H9 (cell line): ENCODE results near the gene KCMF1. TPM values are rescaled to one million over a fixed set of nuclear protein-coding genes. Genes with fewer than 3 reads are reported as not detected.

Experiments used
- DNase-seq: peaks from one replicate; pipeline ENCODE4 v3.0.0-alpha.2; 2017
- H2AFZ ChIP-seq: one replicate; pipeline ENCODE4 v1.6.1; 2013; ENCODE audit warnings: mild to moderate bottlenecking, low read length, control low read depth, moderate library complexity
- H2AK5ac ChIP-seq: 2 replicates; pipeline ENCODE4 v1.6.1; 2013; ENCODE audit warnings: low read length, control low read depth, mixed read lengths; ENCODE audit not compliant: insufficient read length
- H2BK120ac ChIP-seq: one replicate; pipeline ENCODE4 v1.6.1; 2013; ENCODE audit warnings: low read depth, mild to moderate bottlenecking, low read length, control low read depth, inconsistent platforms; ENCODE audit not compliant: poor library complexity, severe bottlenecking
- H2BK12ac ChIP-seq: 2 replicates; pipeline ENCODE4 v1.6.1; 2013; ENCODE audit warnings: low read length, control low read depth, mixed read lengths, low read depth; ENCODE audit not compliant: insufficient read length
- H2BK15ac ChIP-seq: 2 replicates; pipeline ENCODE4 v1.6.1; 2013; ENCODE audit warnings: low read depth, low read length, control low read depth
- H2BK20ac ChIP-seq: one replicate; pipeline ENCODE4 v1.6.1; 2013; ENCODE audit warnings: low read depth, mild to moderate bottlenecking, low read length, control low read depth, inconsistent platforms; ENCODE audit not compliant: poor library complexity, severe bottlenecking
- H2BK5ac ChIP-seq: 2 replicates; pipeline ENCODE4 v1.6.1; 2013; ENCODE audit warnings: low read length, control low read depth, mixed read lengths; ENCODE audit not compliant: insufficient read length
- H3K14ac ChIP-seq: 2 replicates; pipeline ENCODE4 v1.6.1; 2013; ENCODE audit warnings: low read length, control low read depth; ENCODE audit not compliant: insufficient read depth
- H3K18ac ChIP-seq: 2 replicates; pipeline ENCODE4 v1.6.1; 2013; ENCODE audit warnings: low read depth, mild to moderate bottlenecking, mixed read lengths, low read length, control low read depth; ENCODE audit not compliant: insufficient read length
- H3K23ac ChIP-seq: 2 replicates; pipeline ENCODE4 v1.6.1; 2013; ENCODE audit warnings: low read length, control low read depth, mixed read lengths, low read depth; ENCODE audit not compliant: insufficient read length
- H3K23me2 ChIP-seq: 2 replicates; pipeline ENCODE4 v1.6.1; 2013; ENCODE audit warnings: low read depth, mild to moderate bottlenecking, mixed read lengths, low read length, control low read depth; ENCODE audit not compliant: insufficient read length, poor library complexity, severe bottlenecking
- H3K27ac ChIP-seq: 2 replicates; pipeline ENCODE4 v1.5.1; 2013; ENCODE audit warnings: low read length, control low read depth, mixed read lengths, low read depth; ENCODE audit not compliant: insufficient read length
- H3K27me3 ChIP-seq: 2 replicates; pipeline ENCODE4 v1.6.1; 2013; ENCODE audit warnings: low read length, control low read depth, inconsistent platforms; ENCODE audit not compliant: insufficient read depth
- H3K4ac ChIP-seq: 2 replicates; pipeline ENCODE4 v1.6.1; 2013; ENCODE audit warnings: low read depth, mild to moderate bottlenecking, control low read depth, inconsistent platforms, low read length, moderate library complexity
- H3K4me1 ChIP-seq: 2 replicates; pipeline ENCODE4 v1.6.1; 2013; ENCODE audit warnings: low read length, control low read depth, inconsistent platforms; ENCODE audit not compliant: insufficient read depth
- H3K4me2 ChIP-seq: 2 replicates; pipeline ENCODE4 v1.6.1; 2013; ENCODE audit warnings: low read length, control low read depth, mixed read lengths; ENCODE audit not compliant: insufficient read length, insufficient read depth
- H3K56ac ChIP-seq: 2 replicates; pipeline ENCODE4 v1.6.1; 2013; ENCODE audit warnings: low read depth, mild to moderate bottlenecking, mixed read lengths, low read length, control low read depth; ENCODE audit not compliant: insufficient read length
- H3K79me1 ChIP-seq: 2 replicates; pipeline ENCODE4 v1.6.1; 2013; ENCODE audit warnings: low read depth, mild to moderate bottlenecking, moderate library complexity, low read length, control low read depth, inconsistent platforms; ENCODE audit not compliant: insufficient read depth, poor library complexity, severe bottlenecking
- H3K79me2 ChIP-seq: 2 replicates; pipeline ENCODE4 v1.6.1; 2013; ENCODE audit warnings: low read length, control low read depth, inconsistent platforms; ENCODE audit not compliant: insufficient read depth
- H3K9ac ChIP-seq: 2 replicates; pipeline ENCODE4 v1.6.1; 2013; ENCODE audit warnings: low read length, control low read depth, mixed read lengths; ENCODE audit not compliant: insufficient read length; ENCODE audit errors: extremely low read depth
- H3K9me3 ChIP-seq: one replicate; pipeline ENCODE4 v1.6.1; 2013; ENCODE audit warnings: low read depth, low read length, inconsistent platforms; ENCODE audit not compliant: control insufficient read depth
- H3T11ph ChIP-seq: one replicate; pipeline ENCODE4 v1.6.1; 2013; ENCODE audit warnings: mild to moderate bottlenecking, low read length, control low read depth, inconsistent platforms
- H4K20me1 ChIP-seq: one replicate; pipeline ENCODE4 v1.6.1; 2013; ENCODE audit not compliant: control insufficient read depth, insufficient read length, insufficient read depth
- H4K5ac ChIP-seq: 2 replicates; pipeline ENCODE4 v1.6.1; 2013; ENCODE audit warnings: low read depth, mild to moderate bottlenecking, mixed read lengths, low read length, control low read depth; ENCODE audit not compliant: insufficient read length
- H4K8ac ChIP-seq: replicated peaks from 2 replicates; pipeline ENCODE4 v1.6.1; 2013; ENCODE audit warnings: low read length, control low read depth, mixed read lengths, low read depth; ENCODE audit not compliant: insufficient read length
- H4K91ac ChIP-seq: 2 replicates; pipeline ENCODE4 v1.6.1; 2013; ENCODE audit warnings: low read depth, mild to moderate bottlenecking, moderate library complexity, mixed read lengths, low read length, control low read depth; ENCODE audit not compliant: insufficient read length
- H3K27ac Mint-ChIP-seq, 3 experiments: 2 replicates in 2 of 3; 3 replicates in 1 of 3; pipeline ENCODE4 v1.8.0; 2020 to 2021; ENCODE audit warnings: mixed read lengths in 3 of 3, mild to moderate bottlenecking in 1 of 3, moderate library complexity in 1 of 3
- H3K27me3 Mint-ChIP-seq: 2 replicates; pipeline ENCODE4 v1.8.0; 2021; ENCODE audit warnings: low read depth, mild to moderate bottlenecking, moderate library complexity, mixed read lengths
- H3K36me3 Mint-ChIP-seq, 3 experiments: 2 replicates in 2 of 3; 3 replicates in 1 of 3; pipeline ENCODE4 v1.8.0; 2020 to 2021; ENCODE audit warnings: low read depth in 3 of 3, mixed read lengths in 3 of 3; ENCODE audit not compliant: insufficient read depth in 1 of 3
- H3K4me1 Mint-ChIP-seq, 2 experiments: 2 replicates each; pipeline ENCODE4 v1.8.0; 2020; ENCODE audit warnings: mixed read lengths in 2 of 2
- H3K4me3 Mint-ChIP-seq, 2 experiments: 2 replicates in 1 of 2; 3 replicates in 1 of 2; pipeline ENCODE4 v1.8.0; 2020 to 2021; ENCODE audit warnings: mild to moderate bottlenecking in 2 of 2, mixed read lengths in 2 of 2, moderate library complexity in 1 of 2
- H3K9me3 Mint-ChIP-seq, 2 experiments: 2 replicates in 1 of 2; 3 replicates in 1 of 2; pipeline ENCODE4 v1.8.0; 2020; ENCODE audit warnings: mild to moderate bottlenecking in 2 of 2, mixed read lengths in 2 of 2, moderate library complexity in 1 of 2
- CTCF ChIP-seq: fragments of 200-600 bp; sonication (generic); conservative IDR thresholded peaks from 3 replicates; pipeline ENCODE4 v1.8.0; 2021; ENCODE audit warnings: antibody characterized with exemption, mild to moderate bottlenecking
- WGBS: extraction: QIAGEN DNeasy Blood & Tissue Kit; methylation state at CpG from one replicate; pipeline ENCODE4 v1.1.7; 2013; ENCODE audit warnings: missing lambda C conversion rate, low lambda C conversion rate, mixed read lengths; ENCODE audit not compliant: insufficient read length; ENCODE audit errors: extremely low coverage; 5-methylcytosine and 5-hydroxymethylcytosine counted together
- total RNA-seq: library from RNA; stranded (reverse); gene quantifications from 2 replicates; pipeline ENCODE4 v1.2.1, GENCODE V29; 2021

KCMF1 gene
- total RNA-seq, 1 experiment from 2014 or later, result 113 TPM

DNA sequence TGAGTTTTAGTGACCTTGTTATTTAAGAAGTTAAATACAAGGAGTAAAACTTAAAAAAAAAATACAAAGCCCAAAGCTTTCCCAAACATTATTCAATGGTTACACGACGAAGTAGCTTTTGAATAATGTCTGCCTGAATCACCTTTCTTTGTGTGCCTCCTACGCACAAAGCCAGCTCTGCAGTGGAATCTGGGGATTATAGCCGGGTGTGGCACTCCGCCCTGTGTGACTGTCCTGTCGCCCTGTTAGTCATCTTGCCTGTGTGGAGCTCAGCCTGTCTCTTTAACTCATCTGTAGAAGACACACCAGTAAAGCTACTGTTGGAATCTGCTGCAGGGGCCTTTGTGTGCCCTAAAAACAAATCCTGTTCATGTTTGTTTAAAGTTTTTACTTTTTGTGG is 82.8 kb downstream of the KCMF1 start:
- Histone ChIP-seq H4K20me1 (no peaks in the 10 kb centered on the region), H3K9me3 (no peaks in the 10 kb centered on the region), H3K79me2 (no peaks in the 10 kb centered on the region), H3K18ac (no peak overlapping the region), H3K23ac (no peak overlapping the region), H4K91ac (no peak overlapping the region), H3K4me2 (no peak overlapping the region), H4K8ac (no peak overlapping the region), H3K79me1 (no peaks in the 10 kb centered on the region), H3K23me2 (no peaks in the 10 kb centered on the region), H3T11ph (no peak overlapping the region), H2BK15ac (no peak overlapping the region), H3K4ac (no peak overlapping the region), H3K14ac (no peak overlapping the region), H3K56ac (no peak overlapping the region), H3K27ac (no peak overlapping the region), H2BK12ac (no peak overlapping the region), H2AK5ac (no peak overlapping the region), H2BK5ac (no peak overlapping the region), H2BK120ac (no peak overlapping the region), H3K4me1 (no peaks in the 10 kb centered on the region), H2BK20ac (no peak overlapping the region), H4K5ac (no peak overlapping the region), H3K9ac (no peak overlapping the region), H2AFZ (no peak overlapping the region), H3K27me3 (no peaks in the 10 kb centered on the region)
- Mint-ChIP-seq H3K36me3 (peaks cover 13 to 44% (median 44%) of the 10 kb centered on the region in 3 experiments; a peak in 6 of 7 replicates), H3K4me3 (no peak overlapping the region), H3K9me3 (no peaks in the 10 kb centered on the region), H3K27me3 (no peaks in the 10 kb centered on the region), H3K27ac (peak overlapping the region in 2 of 3 experiments; percentile 16 to 66; a peak in 2 of 7 replicates), H3K4me1 (peaks cover 34 to 38% of the 10 kb centered on the region in 2 experiments)
- no CpG with 5 or more reads among the region's 6 CpGs for WGBS
- no peak for TF ChIP-seq CTCF
- DNase-seq, result no peak
